ENCODE measurements around the gene FGFR2. TPM values are rescaled to one million over a fixed set of nuclear protein-coding genes. Genes with fewer than 3 reads are reported as not detected.

The FGFR2 gene
- total and polyA plus RNA-seq, 9 of the 15 experiments (the other 6 are each of a cell fraction or from before 2014, with no cell fraction given), result 0.20 TPM; not detected in 8

DNA sequence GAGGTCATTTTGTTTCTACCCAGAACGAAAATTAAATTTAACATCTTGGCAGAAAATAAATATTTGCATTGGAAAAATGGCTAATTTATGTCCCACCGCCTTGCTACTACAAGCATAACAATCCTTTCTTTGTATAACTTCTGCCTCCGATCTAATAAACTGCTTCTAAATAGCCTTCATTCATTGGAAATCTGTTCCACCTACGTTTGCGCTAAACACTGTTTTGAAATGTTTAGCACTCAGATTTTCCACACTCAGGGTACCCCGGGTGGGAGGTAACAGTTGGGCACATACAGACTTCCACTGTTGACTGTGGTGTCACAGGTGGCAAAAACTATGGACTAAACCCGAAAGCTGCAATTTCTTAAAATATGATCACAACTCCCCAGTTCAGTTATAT is 96.4 kb downstream of the FGFR2 start:
- no peak overlapping the region for H3K4me2 ChIP-seq (ENCODE audit: insufficient read depth, low read length)
- no peak overlapping the region for H3K9ac ChIP-seq (ENCODE audit: insufficient read depth in 1 of 2, low read depth in 2 of 2, low read length in 2 of 2)
- POLR2A ChIA-PET, result no interaction called here
- no peak overlapping the region for H2AFZ ChIP-seq (ENCODE audit: low read depth, low read length)
- DNase-seq (ENCODE audit: extremely low read depth in 1 of 4, low spot score in 3 of 4) (no peak), FAIRE-seq (no peak), ATAC-seq (no peak)
- H3K27me3 ChIP-seq (ENCODE audit: control insufficient read depth in 2 of 2, insufficient read depth in 2 of 2, low read length in 2 of 2), result peaks cover 0 to 18% of the 10 kb centered on the region in 2 experiments; a peak in 3 of 5 replicates
- CTCF ChIA-PET (ENCODE audit: low intra/inter-chr PET ratio), result no interaction called here
- TF ChIP-seq RBM34 (IDR thresholded peaks at IDR 0.05; ENCODE audit: borderline replicate concordance, insufficient read depth, low read length), result no peak
- no peak for TF ChIP-seq MBD2 (IDR thresholded peaks at IDR 0.05; ENCODE audit: borderline replicate concordance, low read depth)
- TF ChIP-seq, protein P1, sequence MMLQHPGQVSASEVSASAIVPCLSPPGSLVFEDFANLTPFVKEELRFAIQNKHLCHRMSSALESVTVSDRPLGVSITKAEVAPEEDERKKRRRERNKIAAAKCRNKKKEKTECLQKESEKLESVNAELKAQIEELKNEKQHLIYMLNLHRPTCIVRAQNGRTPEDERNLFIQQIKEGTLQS (IDR thresholded peaks at IDR 0.05), result no peak
- TF ChIP-seq, protein P1 (CRISPR knock-in tag; conservative IDR thresholded peaks at IDR 0.05), result no peak
- TF ChIP-seq BHLHE40 (IDR thresholded peaks at IDR 0.05; ENCODE audit: low read length), result no peak
- TF ChIP-seq, protein P2, sequence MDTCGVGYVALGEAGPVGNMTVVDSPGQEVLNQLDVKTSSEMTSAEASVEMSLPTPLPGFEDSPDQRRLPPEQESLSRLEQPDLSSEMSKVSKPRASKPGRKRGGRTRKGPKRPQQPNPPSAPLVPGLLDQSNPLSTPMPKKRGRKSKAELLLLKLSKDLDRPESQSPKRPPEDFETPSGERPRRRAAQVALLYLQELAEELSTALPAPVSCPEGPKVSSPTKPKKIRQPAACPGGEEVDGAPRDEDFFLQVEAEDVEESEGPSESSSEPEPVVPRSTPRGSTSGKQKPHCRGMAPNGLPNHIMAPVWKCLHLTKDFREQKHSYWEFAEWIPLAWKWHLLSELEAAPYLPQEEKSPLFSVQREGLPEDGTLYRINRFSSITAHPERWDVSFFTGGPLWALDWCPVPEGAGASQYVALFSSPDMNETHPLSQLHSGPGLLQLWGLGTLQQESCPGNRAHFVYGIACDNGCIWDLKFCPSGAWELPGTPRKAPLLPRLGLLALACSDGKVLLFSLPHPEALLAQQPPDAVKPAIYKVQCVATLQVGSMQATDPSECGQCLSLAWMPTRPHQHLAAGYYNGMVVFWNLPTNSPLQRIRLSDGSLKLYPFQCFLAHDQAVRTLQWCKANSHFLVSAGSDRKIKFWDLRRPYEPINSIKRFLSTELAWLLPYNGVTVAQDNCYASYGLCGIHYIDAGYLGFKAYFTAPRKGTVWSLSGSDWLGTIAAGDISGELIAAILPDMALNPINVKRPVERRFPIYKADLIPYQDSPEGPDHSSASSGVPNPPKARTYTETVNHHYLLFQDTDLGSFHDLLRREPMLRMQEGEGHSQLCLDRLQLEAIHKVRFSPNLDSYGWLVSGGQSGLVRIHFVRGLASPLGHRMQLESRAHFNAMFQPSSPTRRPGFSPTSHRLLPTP (IDR thresholded peaks at IDR 0.05; ENCODE audit: borderline replicate concordance, extremely low read depth, insufficient read length), result no peak
- no peak for TF ChIP-seq PHB (CRISPR knock-in tag; IDR thresholded peaks at IDR 0.05)
- TF ChIP-seq CHCHD3 (CRISPR knock-in tag; IDR thresholded peaks at IDR 0.05), result no peak
- no peak for TF ChIP-seq ZNF707 (CRISPR knock-in tag; conservative IDR thresholded peaks at IDR 0.05)
- no peak for TF ChIP-seq PTBP1 (IDR thresholded peaks at IDR 0.05; ENCODE audit: low read depth, low read length)
- TF ChIP-seq, protein P3, sequence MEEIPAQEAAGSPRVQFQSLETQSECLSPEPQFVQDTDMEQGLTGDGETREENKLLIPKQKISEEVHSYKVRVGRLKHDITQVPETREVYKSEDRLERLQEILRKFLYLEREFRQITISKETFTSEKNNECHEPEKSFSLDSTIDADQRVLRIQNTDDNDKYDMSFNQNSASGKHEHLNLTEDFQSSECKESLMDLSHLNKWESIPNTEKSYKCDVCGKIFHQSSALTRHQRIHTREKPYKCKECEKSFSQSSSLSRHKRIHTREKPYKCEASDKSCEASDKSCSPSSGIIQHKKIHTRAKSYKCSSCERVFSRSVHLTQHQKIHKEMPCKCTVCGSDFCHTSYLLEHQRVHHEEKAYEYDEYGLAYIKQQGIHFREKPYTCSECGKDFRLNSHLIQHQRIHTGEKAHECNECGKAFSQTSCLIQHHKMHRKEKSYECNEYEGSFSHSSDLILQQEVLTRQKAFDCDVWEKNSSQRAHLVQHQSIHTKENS (CRISPR knock-in tag; IDR thresholded peaks at IDR 0.05), result no peak
- no peak for TF ChIP-seq TEAD4 (IDR thresholded peaks at IDR 0.05; ENCODE audit: low read length)
- no peak for TF ChIP-seq TEAD4 (CRISPR knock-in tag; IDR thresholded peaks at IDR 0.05; ENCODE audit: borderline replicate concordance)
- TF ChIP-seq EP300 (IDR thresholded peaks at IDR 0.05; ENCODE audit: low read length), result no peak
- no peak for TF ChIP-seq DIDO1 (tag; IDR thresholded peaks at IDR 0.05; ENCODE audit: low read depth)
- no peak for TF ChIP-seq ZNF217 (CRISPR knock-in tag; IDR thresholded peaks at IDR 0.05)
- no peak for TF ChIP-seq ZNF507 (tag; conservative IDR thresholded peaks at IDR 0.05)
- no peak for TF ChIP-seq ZNF282 (CRISPR knock-in tag; IDR thresholded peaks at IDR 0.05)
- 0% methylated on average over 7 of the region's 7 CpGs for WGBS (ENCODE audit: insufficient coverage, low coverage, missing lambda C conversion rate)
- H3K36me3 ChIP-seq (ENCODE audit: control insufficient read depth, insufficient read depth, low read length), result no peaks in the 10 kb centered on the region
- H3K4me1 ChIP-seq (replicated peaks in 1 of 2; ENCODE audit: control insufficient read depth in 2 of 2, insufficient read depth in 2 of 2, low read length in 2 of 2), result no peaks in the 10 kb centered on the region
- no peaks in the 10 kb centered on the region for H3K79me2 ChIP-seq (ENCODE audit: control insufficient read depth, insufficient read depth, low read length)
- H3K27ac ChIP-seq (ENCODE audit: extremely low read depth, low read depth, low read length), result no peak overlapping the region
- no peaks in the 10 kb centered on the region for H3K9me1 ChIP-seq (ENCODE audit: control insufficient read depth, insufficient read depth, low read length)
- intact Hi-C loops (cut with micrococcal nuclease), result no loop called here
- no TSS peak for BruUV-seq (replicated peaks)
- in situ Hi-C loops (cut with MboI), result no loop called here
- no peaks in the 10 kb centered on the region for H3K9me3 ChIP-seq (replicated peaks; ENCODE audit: control insufficient read depth, insufficient read depth, low read depth, low read length)
- H3K4me3 ChIP-seq, result no peak overlapping the region
- H4K20me1 ChIP-seq (replicated peaks; ENCODE audit: control insufficient read depth, insufficient read depth, low read length), result no peaks in the 10 kb centered on the region
